Activated CD4-positive, alpha-beta T cell treated with anti-CD3 and anti-CD28 coated beads, Interleukin-10, Interleukin-2, amounts not matched to agents 100 ng/mL and 50 ng/mL, durations not matched to agents 16 hours and 8 hours (primary cell): ENCODE results near the gene TEAD2.
A peak's percentile ranks its signal among the peaks of the same experiment; 100 is the strongest.

Source experiments
- DNase-seq: peaks from one replicate; pipeline ENCODE4 v3.0.0-alpha.2; 2020

Gene TEAD2

DNA sequence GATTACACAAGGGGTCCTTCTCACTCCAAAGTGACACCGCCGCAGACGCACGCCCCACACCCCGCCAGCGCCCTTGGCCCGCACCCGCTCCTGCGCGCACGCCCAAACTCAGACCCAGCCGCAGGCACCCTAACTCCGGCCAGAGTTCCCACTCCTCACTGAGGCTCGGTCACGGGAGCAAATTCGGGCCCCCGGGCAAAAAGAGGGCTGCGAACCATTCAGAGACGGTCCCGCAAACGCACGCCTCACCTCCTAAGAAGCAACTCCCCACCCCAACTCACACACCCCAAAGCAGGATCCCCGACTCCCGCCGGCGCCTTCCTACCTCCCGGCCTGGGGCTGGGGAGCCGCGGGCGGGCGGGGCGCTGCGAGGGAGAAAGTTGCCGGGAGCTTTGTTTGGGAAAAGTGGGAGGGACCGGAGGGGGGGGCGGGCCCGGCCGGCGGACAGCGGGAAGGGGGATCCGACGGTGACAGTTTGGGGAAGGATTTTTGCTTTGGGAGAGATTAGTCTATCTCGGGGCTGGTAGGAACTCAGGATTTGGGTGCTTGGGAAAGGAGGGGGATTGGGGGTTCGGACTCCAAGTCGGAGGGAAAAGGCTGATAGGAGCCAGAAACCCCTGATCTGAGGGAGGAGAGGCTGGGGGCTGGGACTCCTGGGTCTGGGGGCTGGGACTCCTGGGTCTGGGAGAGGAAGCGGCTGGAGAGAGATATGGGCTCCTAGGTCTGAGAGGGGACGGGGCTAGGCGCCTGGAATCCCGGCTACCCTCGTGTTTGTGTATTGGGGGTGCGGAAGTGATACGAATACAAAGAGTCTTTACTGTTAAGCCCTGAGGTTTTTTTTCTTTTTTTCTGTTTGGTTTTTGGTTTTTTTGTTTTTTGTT is at the start of gene TEAD2:
TEAD2 (minus strand) TSS at position 369 of the 881 bp plus-strand sequence. CDS start 2,341 bp downstream, outside the sequence.
- no peak for DNase-seq

DNA sequence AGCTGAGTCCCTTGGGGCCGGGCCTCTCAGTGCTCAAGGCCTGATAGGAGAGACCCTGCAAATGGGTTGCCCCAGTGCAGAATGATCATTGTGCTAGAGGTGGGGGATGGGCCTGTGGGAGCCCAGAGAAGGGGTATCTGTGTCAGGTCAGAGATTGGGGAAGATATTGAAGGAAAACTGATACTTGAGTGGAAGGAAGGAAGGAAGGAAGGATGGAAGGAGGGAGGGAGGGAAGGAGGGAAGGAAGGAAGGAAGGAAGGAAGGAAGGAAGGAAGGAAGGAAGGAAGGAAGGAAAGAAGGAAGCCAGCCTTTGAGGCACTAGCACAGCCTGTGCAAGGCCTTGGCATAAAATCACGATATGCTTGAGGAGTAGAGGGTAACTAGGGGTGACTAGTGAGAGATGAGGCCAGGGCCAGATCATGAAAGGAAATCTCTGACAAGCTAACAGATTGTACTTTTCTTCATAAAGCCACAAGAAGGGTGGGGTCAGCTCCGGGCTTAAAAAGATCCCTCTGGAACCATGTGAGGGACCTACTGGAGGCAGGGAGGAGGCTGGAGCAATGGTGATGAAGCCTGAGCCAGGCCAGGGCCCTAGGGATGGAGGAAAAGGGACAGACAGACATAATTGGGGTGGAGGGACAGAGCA is 49.6 kb upstream of the TEAD2 start:
- no peak for DNase-seq

DNA sequence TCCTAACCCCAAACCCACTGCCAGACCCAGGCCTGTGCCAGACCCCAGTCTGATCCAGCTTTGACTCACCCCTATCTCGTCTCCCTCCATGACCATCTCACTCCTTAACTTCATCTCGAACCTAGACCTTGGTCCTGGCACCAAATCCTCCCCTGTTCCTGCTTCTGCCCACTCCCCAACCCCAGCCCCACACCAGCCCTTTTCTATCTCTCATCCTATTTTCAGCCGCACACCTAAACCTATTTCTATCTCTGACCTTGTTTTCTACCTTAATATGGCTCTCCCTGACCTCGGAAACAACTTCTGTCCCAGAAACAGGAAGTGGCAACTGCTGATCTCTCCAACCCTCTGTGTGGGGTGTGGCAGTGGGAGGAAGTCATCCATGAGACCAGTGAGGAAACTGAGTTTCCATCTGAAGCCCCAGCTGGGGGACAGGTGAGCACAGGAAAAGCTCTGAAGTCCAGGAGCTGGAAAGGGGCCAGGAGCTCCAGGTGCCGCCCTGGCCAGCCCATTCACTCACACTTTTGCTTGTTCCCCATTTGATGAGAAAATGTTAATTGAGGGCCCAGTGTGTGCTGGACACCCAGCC is 47.3 kb upstream of the TEAD2 start:
- peak; percentile 49 for DNase-seq

- DNase-seq = no peak
These were observed 46.7 kb upstream of the TEAD2 start for GRCh38 chr19:49408816-49409440.

DNA sequence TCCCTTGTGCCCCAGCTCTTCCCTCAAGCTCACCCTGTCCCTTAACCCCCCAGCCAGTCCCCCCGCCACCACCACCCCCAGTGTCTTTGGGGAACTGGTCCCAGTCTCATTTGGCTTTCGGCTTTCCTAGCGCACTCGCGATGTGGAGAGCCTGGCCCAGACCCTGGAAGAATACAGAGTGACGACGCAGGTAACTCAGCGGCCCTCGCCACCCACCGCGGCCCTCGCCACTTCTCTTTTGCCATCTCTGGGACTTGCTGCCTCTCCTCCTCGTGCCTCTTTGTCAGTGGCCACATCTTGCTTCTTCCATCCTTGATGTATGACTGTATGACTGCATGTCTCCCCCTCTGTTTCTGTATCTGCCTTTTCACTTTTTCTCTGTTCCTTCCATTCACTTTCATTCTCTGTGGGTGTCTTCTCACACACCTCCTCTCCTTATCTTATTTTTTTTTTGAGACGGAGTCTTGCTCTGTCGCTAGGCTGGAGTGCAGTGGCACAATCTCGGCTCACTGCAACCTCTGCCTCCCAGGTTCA is 45.3 kb upstream of the TEAD2 start:
- DNase-seq = no peak

DNA sequence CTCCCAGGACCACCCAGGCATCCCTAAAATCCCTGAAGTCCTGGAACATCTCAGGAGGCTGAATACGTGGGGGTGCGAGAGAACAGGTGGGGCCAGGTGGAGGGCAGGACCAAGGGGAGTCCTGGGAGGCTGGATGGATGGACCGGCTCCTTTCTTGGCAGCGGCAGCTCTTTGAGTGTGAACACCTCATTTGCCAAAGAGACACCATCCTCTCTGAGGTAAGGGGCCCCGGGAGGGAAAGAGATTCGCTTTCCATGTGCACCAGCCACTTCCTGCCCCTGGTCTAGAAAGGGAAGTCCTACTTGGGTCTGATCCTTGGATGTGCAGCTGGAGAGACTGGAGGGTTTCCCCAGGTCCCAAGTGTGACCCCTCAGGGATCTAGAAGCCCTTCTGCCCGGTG is 44.9 kb upstream of the TEAD2 start:
- no peak for DNase-seq

DNA sequence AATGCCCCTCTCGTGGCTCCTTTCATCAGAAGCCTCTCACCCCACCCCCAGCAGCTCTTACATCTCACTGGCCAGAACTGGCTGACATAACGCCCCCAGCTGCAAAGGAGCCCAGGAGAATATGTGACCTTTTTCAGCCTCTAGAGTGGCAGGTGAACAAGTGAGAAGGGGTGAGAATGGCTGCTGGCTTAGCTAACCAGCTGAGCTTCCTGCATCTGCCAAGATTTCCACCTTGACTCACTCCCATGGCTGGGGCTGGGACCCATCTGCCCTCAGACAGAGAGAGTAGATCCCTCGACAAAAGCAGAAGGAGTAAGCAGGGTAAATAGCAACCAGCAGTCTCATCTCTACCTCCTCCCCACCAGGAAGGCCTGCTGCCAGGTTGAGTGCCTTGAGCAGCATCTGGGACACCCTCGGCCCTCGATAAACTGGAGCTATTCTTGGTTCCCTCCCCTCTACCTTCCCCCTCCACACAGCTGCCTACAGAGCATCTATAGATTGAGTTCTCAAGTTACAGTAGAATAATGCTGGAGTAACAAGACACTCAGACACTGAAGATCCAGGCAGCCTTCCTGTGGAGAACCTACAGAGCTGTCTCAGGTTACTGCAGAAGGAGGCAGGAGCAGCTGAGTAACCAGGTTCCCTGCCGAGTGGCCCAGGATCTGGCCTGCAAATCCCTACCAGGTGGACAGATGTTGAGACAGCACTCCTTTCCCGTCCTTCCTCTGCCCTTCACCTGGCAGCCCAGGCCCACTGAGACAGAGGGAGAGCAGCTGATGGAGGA is 41.4 kb upstream of the TEAD2 start:
- DNase-seq = no peak

GRCh38 chr19:49400029-49400428 is 37.8 kb upstream of the TEAD2 start:
- no peak for DNase-seq

DNA sequence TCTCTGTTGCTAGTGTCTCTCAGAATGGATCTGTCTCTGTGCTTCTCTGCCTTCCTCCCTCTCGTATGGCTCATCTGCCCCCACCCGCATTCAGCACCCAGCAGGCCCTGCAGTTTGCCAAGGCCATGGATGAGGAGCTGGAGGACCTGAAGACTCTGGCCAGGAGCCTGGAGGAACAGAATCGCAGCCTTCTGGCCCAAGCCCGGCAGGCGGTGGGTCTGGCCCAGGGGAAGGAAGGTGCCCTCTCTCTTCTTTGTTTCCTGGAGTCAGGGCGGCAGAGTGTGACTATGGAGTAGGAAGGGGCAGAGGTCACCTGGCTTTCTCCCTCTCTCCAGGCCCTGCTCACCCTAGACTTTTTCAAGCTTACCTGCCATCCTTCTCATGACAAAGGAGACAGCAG is 36.7 kb upstream of the TEAD2 start:
- DNase-seq = no peak

DNA sequence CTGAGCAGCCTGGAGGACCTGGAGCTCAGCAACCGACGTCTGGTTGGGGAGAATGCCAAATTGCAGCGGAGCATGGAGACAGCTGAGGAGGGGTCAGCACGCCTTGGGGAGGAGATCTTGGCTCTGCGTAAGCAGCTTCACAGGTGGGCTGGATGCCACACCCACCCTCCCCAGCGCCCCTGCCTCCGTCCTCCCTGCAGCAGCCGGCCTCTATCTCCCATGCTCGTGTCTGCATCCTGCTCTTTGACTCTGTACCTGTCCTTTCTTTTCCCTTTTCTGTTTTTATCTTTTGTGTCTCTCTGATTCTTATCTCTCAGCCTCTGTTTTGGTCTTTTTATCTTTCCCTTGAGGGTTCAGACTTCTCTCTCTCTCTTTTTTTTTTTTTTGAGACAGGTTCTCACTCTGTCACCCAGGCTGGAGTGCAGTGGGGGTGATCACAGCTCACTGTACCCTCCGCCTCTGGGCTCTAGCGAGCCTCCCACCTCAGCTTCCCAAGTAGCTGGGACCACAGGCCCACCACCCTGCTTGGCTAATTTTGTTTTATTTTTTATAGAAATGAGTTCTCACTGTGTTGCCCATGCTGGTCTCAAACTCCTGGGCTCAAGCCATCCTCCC is 35.9 kb upstream of the TEAD2 start:
- DNase-seq = no peak

GRCh38 chr19:49396738-49397505 is 34.7 kb upstream of the TEAD2 start:
- no peak for DNase-seq

DNA sequence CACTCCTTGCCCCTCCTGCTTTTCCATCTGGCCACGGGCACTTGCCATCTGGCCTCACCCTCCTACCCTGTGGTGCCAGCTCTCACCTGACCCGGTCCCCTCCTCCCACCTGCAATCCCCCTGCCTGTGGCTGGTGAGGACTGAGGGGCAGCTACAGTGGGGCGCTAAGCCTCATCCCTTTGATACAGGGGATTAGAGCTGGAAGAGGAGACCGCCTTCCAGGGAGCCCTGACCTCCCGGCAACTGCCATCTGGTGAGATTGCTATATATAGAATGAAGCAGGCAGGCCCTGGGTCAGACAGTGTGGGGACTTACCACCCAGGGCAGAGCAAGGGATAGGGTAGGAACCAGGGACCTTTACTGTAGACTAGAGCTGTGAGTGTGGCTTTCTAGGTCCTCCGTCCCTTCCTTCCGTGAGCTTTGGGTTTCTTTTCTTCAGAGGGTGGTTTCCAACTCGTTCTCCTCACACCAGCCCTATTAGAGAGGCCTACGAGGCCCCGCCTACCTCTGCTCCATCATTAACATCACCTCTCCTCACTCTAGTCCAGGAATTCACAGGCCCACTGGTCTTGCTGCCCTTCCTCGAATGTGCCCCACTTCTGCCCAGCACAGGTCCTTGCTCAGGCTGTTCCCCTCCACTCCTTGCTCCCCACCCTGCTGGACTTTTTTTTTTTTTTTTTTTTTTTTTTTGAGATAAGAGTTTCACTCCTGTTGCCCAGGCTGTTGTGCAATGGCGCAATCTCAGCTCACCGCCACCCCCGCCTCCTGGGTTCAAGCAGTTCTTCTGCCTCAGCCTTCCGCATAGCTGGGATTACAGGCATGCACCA is 33.6 kb upstream of the TEAD2 start:
- DNase-seq = no peak

GRCh38 chr19:49393881-49394280 is 31.7 kb upstream of the TEAD2 start:
- no peak for DNase-seq

- DNase-seq = peak; percentile 85
These were observed 29.6 kb upstream of the TEAD2 start for GRCh38 chr19:49391581-49392399.

- no peak for DNase-seq
These were observed 28.7 kb upstream of the TEAD2 start for GRCh38 chr19:49390929-49391359.

GRCh38 chr19:49390131-49390928 is 28.1 kb upstream of the TEAD2 start:
- DNase-seq = no peak

GRCh38 chr19:49389406-49389805 is 27.2 kb upstream of the TEAD2 start:
- DNase-seq = no peak

- peak; percentile 68 for DNase-seq
These were observed 25.7 kb upstream of the TEAD2 start, which contains the start of gene KASH5 for GRCh38 chr19:49387936-49388372. KASH5 (plus strand) TSS chr19:49388249; CDS start chr19:49390884, 2,635 bp downstream.
